Gastrocnemius medialis (tissue), 4 donors: ENCODE results near the gene TNS1. TPM values are rescaled to one million over a fixed set of nuclear protein-coding genes. Genes with fewer than 3 reads are reported as not detected.

Experiments used
- ATAC-seq, 2 donors: fragments of 150-250 bp; one replicate each; pipeline ENCODE4 v1.9.1; 2016
- DNase-seq, 2 donors: peaks; one replicate each; pipeline ENCODE4 v3.0.0-alpha.2; 2019
- H3K27ac ChIP-seq, 4 donors: fragments of 200-600 bp; sonication (generic); 1 replicate in 1 of 4; 2 replicates in 3 of 4; pipeline ENCODE4 v1.5.1; 2016 to 2018; ENCODE audit warnings: mild to moderate bottlenecking in 2 of 4, moderate library complexity in 1 of 4
- H3K27me3 ChIP-seq, 3 donors: fragments of 200-600 bp; sonication (generic) in 2 of 3; 1 replicate in 1 of 3; 2 replicates in 2 of 3; pipeline versions ENCODE4 v1.5.1 to v1.6.0; 2016 to 2019; ENCODE audit warnings: mild to moderate bottlenecking in 1 of 3, moderate library complexity in 1 of 3
- H3K36me3 ChIP-seq, 2 donors: fragments of 200-600 bp; sonication (generic) in 1 of 2; one replicate each; pipeline ENCODE4 v1.5.1; 2017 to 2018
- H3K4me1 ChIP-seq, 2 donors: fragments of 200-600 bp; sonication (generic) in 1 of 2; one replicate each; pipeline ENCODE4 v1.5.1; 2016 to 2017; ENCODE audit warnings: mild to moderate bottlenecking in 2 of 2
- H3K4me3 ChIP-seq, 4 donors: fragments of 200-600 bp; sonication (generic) in 3 of 4; 1 replicate in 1 of 4; 2 replicates in 3 of 4; pipeline ENCODE4 v1.5.1; 2016 to 2019; ENCODE audit warnings: mild to moderate bottlenecking in 2 of 4
- H3K9me3 ChIP-seq, 3 donors: fragments of 200-600 bp; sonication (generic) in 2 of 3; 1 replicate in 1 of 3; 2 replicates in 2 of 3; pipeline ENCODE4 v1.5.1; 2016 to 2019
- POLR2A ChIP-seq, 2 donors: fragments of 450-650 bp; IDR thresholded peaks; one replicate each; pipeline ENCODE4 v1.6.1; 2017; ENCODE audit warnings: antibody characterized with exemption in 2 of 2, mild to moderate bottlenecking in 2 of 2, moderate library complexity in 2 of 2
- in situ Hi-C, 4 donors: fragments of 200-750 bp; cut with MboI; loops; one replicate each; pipeline versions ENCODE4 v1.15.0 to v1.8.0; 2017; ENCODE audit warnings: low sequenced_read_pairs in 4 of 4
- intact Hi-C: fragments of 100-400 bp; cut with DNase I; formaldehyde crosslinking; loops from one replicate; pipeline ENCODE4 v1.15.1; 2023; ENCODE audit warnings: low total_unique reads
- total RNA-seq, 4 donors: library from RNA; depleted of rRNA; stranded (reverse); fragments of >200 nt; gene quantifications; one replicate each; pipeline versions ENCODE4 v1.1.0 to v1.2.3, GENCODE V29; 2016
- TF ChIP-seq, protein P1 (sequence below), 5 experiments: fragments of 450-650 bp in 3 of 5; fragments of 200-600 bp in 2 of 5; sonication (generic) in 2 of 5; IDR thresholded peaks in 4 of 5; conservative IDR thresholded peaks in 1 of 5; 1 replicate in 4 of 5; 2 replicates in 1 of 5; pipeline ENCODE4 v1.5.1; 2016 to 2019; ENCODE audit warnings: antibody characterized with exemption in 5 of 5, mild to moderate bottlenecking in 3 of 5, moderate library complexity in 3 of 5

The TNS1 gene
- total RNA-seq, 4 donors from 2014 or later: 407 to 670 (median 484) TPM

DNA sequence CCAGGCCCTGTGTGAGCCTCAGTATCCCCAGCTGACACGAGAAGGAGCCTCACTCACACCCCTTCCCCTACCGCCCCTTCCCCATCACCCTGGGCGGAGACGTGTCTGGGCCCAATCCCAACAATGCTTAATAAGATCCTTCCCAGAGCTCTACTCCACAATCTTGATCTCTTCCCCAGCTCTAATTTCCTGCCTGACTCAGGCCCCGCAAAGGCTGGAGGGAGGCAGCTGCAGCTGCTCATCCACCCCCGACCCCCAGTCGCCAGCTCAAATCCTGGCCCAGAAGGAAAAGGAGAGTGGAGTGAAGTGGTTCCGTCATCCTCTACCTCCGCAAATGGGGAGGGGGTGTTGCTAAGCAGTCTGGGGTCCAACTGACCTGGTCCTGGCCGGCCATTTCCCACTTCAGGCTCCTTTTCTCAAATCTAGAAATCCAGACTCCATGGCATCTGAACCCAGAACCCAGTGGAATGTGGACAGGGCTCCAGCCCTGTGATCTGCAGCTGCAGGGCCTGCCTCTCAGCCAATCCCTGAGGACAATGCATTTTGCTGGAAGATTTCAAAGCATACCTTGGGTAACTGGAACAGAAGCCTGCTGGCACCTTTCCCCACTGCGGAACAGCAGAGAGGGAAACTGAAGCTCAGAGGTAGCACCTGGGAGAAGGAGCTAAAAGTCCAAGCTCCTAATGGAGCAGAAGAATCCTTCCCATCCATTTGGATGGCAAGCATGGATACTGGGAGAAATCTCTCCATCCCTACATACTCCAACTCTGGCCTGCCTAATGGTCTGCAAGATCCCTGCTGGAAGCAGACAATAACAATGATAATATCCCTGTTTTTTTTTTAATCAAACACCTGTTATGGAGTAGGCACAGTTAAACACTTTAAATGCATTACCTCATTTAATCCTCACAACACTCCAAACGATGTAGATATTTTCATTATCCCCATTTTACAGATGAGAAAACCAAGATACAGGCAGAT lies 5.6 kb upstream of the TNS1 start:
- Histone ChIP-seq H3K4me3 (no peak overlapping the region), H3K27me3 (no peaks in the 10 kb centered on the region), H3K36me3 (no peaks in the 10 kb centered on the region), H3K9me3 (no peaks in the 10 kb centered on the region), H3K27ac (peak overlapping the region in 3 of 4 donors; percentile 3 to 21 (median 11)), H3K4me1 (peaks cover 38 to 64% of the 10 kb centered on the region in 2 donors)
- in situ Hi-C loops (no loop called here), intact Hi-C loops (no loop called here)
- no peak for ATAC-seq
- no peak for DNase-seq
- TF ChIP-seq POLR2A (IDR thresholded peaks at IDR 0.05): no peak
- TF ChIP-seq, protein P1, sequence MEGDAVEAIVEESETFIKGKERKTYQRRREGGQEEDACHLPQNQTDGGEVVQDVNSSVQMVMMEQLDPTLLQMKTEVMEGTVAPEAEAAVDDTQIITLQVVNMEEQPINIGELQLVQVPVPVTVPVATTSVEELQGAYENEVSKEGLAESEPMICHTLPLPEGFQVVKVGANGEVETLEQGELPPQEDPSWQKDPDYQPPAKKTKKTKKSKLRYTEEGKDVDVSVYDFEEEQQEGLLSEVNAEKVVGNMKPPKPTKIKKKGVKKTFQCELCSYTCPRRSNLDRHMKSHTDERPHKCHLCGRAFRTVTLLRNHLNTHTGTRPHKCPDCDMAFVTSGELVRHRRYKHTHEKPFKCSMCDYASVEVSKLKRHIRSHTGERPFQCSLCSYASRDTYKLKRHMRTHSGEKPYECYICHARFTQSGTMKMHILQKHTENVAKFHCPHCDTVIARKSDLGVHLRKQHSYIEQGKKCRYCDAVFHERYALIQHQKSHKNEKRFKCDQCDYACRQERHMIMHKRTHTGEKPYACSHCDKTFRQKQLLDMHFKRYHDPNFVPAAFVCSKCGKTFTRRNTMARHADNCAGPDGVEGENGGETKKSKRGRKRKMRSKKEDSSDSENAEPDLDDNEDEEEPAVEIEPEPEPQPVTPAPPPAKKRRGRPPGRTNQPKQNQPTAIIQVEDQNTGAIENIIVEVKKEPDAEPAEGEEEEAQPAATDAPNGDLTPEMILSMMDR (IDR thresholded peaks at IDR 0.05 in 4 of 5, conservative IDR thresholded peaks at IDR 0.05 in 1 of 5): no peak

DNA sequence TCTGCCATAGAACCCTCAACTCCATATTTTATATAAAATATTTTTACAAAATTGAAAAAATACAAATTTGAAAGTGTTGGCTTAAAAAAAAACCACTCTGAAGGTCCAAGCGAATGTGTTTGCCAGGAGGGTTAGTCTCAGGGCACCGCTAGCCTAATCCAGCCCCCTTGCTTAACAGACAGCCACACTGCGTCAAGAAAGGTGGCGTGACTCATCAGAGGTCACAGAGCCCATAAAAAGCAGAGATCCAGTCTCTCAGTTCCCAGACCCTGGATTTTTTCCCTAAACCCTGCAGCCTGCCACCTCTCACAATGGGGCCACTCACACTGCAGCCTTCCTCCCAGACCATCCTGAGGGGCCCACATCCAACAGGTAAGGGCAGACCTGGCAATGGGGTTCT lies 3.9 kb upstream of the TNS1 start:
- ATAC-seq: no peak
- peak overlapping the region in 2 of 4 donors; percentile 12 to 13 for H3K27ac ChIP-seq
- intact Hi-C loops: no loop called here

DNA sequence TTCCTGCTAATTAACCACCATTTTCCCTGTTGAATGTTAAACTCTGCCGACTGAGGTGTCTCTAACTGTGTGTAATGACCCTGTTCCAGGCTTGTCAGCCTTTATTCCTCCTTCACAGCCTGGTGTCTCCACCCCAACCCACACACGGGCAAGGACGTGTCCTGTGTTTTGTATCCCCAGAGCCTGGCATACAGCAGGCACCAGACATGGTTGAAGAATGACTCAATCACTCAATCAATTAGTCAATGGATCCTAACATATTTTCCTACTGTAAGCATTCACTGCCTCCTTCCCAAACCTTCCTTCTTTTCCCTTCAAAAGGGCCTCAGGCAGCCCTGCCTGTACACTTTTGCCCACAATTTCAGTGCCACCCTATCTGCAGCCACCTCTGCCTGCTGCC lies 2.7 kb upstream of the TNS1 start:
- Histone ChIP-seq H3K9me3 (no peaks in the 10 kb centered on the region), H3K4me1 (peaks cover 39 to 62% of the 10 kb centered on the region in 2 donors), H3K27ac (peak overlapping the region in 3 of 4 donors; percentile 56 to 78 (median 72)), H3K4me3 (no peak overlapping the region), H3K36me3 (no peaks in the 10 kb centered on the region), H3K27me3 (no peaks in the 10 kb centered on the region)
- TF ChIP-seq, protein P1 (IDR thresholded peaks at IDR 0.05 in 4 of 5, conservative IDR thresholded peaks at IDR 0.05 in 1 of 5): no peak
- no peak for TF ChIP-seq POLR2A (IDR thresholded peaks at IDR 0.05)
- no peak for DNase-seq
- in situ Hi-C loops (no loop called here), intact Hi-C loops (no loop called here)
- no peak for ATAC-seq

More for the DNA sequence above, 3.9 kb upstream of the TNS1 start:
- no peaks in the 10 kb centered on the region for H3K9me3 ChIP-seq
- in situ Hi-C loops: no loop called here
- TF ChIP-seq, protein P1 (IDR thresholded peaks at IDR 0.05 in 4 of 5, conservative IDR thresholded peaks at IDR 0.05 in 1 of 5): no peak
- TF ChIP-seq POLR2A (IDR thresholded peaks at IDR 0.05): no peak
- no peak for DNase-seq
- H3K27me3 ChIP-seq: no peaks in the 10 kb centered on the region
- H3K4me1 ChIP-seq: peaks cover 48 to 66% of the 10 kb centered on the region in 2 donors
- H3K36me3 ChIP-seq: no peaks in the 10 kb centered on the region
- H3K4me3 ChIP-seq: no peak overlapping the region

DNA sequence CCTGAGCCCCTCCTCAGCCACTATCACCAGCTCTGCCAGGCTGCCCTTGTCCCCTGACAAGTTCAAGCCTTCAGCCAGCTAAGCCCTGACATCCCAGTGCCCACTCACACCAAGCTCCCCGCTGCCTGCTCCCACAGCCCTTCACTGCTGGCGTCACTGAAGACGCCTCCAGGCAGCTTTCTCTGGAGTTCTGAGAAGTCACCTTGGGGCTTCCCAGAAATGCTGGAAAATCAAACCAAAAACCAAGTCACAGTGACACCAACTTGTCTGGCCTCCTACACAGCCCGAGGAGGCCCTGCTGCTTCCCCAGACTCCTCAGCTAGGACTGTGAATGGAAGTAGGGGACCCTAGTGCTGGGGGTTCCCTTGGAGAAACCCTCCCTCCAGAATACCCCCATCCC lies 2.2 kb upstream of the TNS1 start:
- no peaks in the 10 kb centered on the region for H3K9me3 ChIP-seq
- no peak for TF ChIP-seq POLR2A (IDR thresholded peaks at IDR 0.05)
- TF ChIP-seq, protein P1 (IDR thresholded peaks at IDR 0.05 in 4 of 5, conservative IDR thresholded peaks at IDR 0.05 in 1 of 5): no peak
- in situ Hi-C loops: no loop called here
- no peak overlapping the region for H3K4me3 ChIP-seq
- no peak for ATAC-seq
- peak overlapping the region; percentile 56 to 78 (median 70) for H3K27ac ChIP-seq
- H3K36me3 ChIP-seq: no peaks in the 10 kb centered on the region
- intact Hi-C loops: no loop called here
- peaks cover 38 to 66% of the 10 kb centered on the region in 2 donors for H3K4me1 ChIP-seq
- H3K27me3 ChIP-seq: no peaks in the 10 kb centered on the region
- DNase-seq: no peak
